GM19372 (cell line): ENCODE measurements around the gene CHEK2.
"Not testable (repeated sequence)": the region's sequence is repeated elsewhere in the genome, so short reads cannot be mapped to it uniquely, and the experiment has no call there.

Source experiments
- ATAC-seq: cut with Tn5 transposase; IDR thresholded peaks from one replicate; pipeline ENCODE4 v1.9.1; 2021; ENCODE audit warnings: mild to moderate bottlenecking, low read depth, moderate library complexity; ENCODE audit not compliant: unreplicated experiment

The CHEK2 gene

GRCh38 chr22:28742562-28742962 lies 942 bp upstream of the CHEK2 start:
- ATAC-seq, result no peak

GRCh38 chr22:28741200-28741784 lies 328 bp downstream of the CHEK2 start:
- ATAC-seq, result no peak

- not testable (repeated sequence) for ATAC-seq
These were observed 2.7 kb downstream of the CHEK2 start for GRCh38 chr22:28738876-28739275.

- ATAC-seq, result no peak
These were observed 3.9 kb downstream of the CHEK2 start for GRCh38 chr22:28737701-28738100.

- ATAC-seq, result no peak
These were observed 5.1 kb downstream of the CHEK2 start for GRCh38 chr22:28736301-28737155.

GRCh38 chr22:28734393-28734792 lies 7.2 kb downstream of the CHEK2 start:
- no peak for ATAC-seq

GRCh38 chr22:28730179-28730578 lies 11.4 kb downstream of the CHEK2 start:
- ATAC-seq, result no peak

- no peak for ATAC-seq
These were observed 12.9 kb downstream of the CHEK2 start for GRCh38 chr22:28728621-28729313.

- ATAC-seq, result no peak
These were observed 13.6 kb downstream of the CHEK2 start for GRCh38 chr22:28728002-28728401.

GRCh38 chr22:28718044-28718443 lies 23.6 kb downstream of the CHEK2 start:
- ATAC-seq, result no peak

- no peak for ATAC-seq
These were observed 24.9 kb downstream of the CHEK2 start for GRCh38 chr22:28716686-28717085.

GRCh38 chr22:28715611-28716010 lies 26.0 kb downstream of the CHEK2 start:
- ATAC-seq, result no peak

GRCh38 chr22:28714043-28714628 lies 27.5 kb downstream of the CHEK2 start:
- ATAC-seq, result no peak

GRCh38 chr22:28711820-28712777 lies 29.5 kb downstream of the CHEK2 start:
- ATAC-seq, result no peak

- no peak for ATAC-seq
These were observed 30.3 kb downstream of the CHEK2 start for GRCh38 chr22:28711341-28711740.

- ATAC-seq, result no peak
These were observed 30.9 kb downstream of the CHEK2 start for GRCh38 chr22:28710576-28711191.

- ATAC-seq, result no peak
These were observed 31.5 kb downstream of the CHEK2 start for GRCh38 chr22:28710107-28710506.

- no peak for ATAC-seq
These were observed 34.8 kb downstream of the CHEK2 start for GRCh38 chr22:28706845-28707244.

GRCh38 chr22:28703436-28703835 lies 38.2 kb downstream of the CHEK2 start:
- ATAC-seq, result no peak

- no peak for ATAC-seq
These were observed 38.7 kb downstream of the CHEK2 start for GRCh38 chr22:28702891-28703290.
